Liver (tissue), 9 donors: ENCODE measurements around the gene EDIL3. TPM values are rescaled to one million over a fixed set of nuclear protein-coding genes. Genes with fewer than 3 reads are reported as not detected.

Source experiments
- DNase-seq: peaks from one replicate; pipeline ENCODE4 v3.0.0-alpha.2; 2017; ENCODE audit warnings: low spot score
- H3K27ac ChIP-seq, 2 donors: one replicate each; pipeline ENCODE4 v1.7.0; 2013; ENCODE audit warnings: inconsistent platforms in 2 of 2, low read length in 2 of 2, control low read depth in 1 of 2, low read depth in 1 of 2, mild to moderate bottlenecking in 1 of 2
- H3K27me3 ChIP-seq, 4 donors: one replicate each; pipeline versions ENCODE4 v1.6.1 to v1.7.0; 2013; ENCODE audit warnings: low read length in 3 of 4, inconsistent platforms in 1 of 4, mild to moderate bottlenecking in 1 of 4, moderate library complexity in 1 of 4; ENCODE audit not compliant: control insufficient read depth in 4 of 4, insufficient read depth in 4 of 4
- H3K36me3 ChIP-seq, 4 donors: one replicate each; pipeline versions ENCODE4 v1.6.1 to v1.7.0; 2013; ENCODE audit warnings: low read length in 3 of 4, mild to moderate bottlenecking in 3 of 4, low read depth in 1 of 4, moderate library complexity in 1 of 4; ENCODE audit not compliant: control insufficient read depth in 4 of 4, insufficient read depth in 3 of 4
- H3K4me1 ChIP-seq, 4 donors: one replicate each; pipeline versions ENCODE4 v1.6.1 to v1.7.0; 2013; ENCODE audit warnings: low read length in 3 of 4, mild to moderate bottlenecking in 3 of 4, moderate library complexity in 1 of 4; ENCODE audit not compliant: control insufficient read depth in 4 of 4, insufficient read depth in 4 of 4
- H3K4me3 ChIP-seq, 3 donors: one replicate each; pipeline versions ENCODE4 v1.6.1 to v1.7.0; 2013; ENCODE audit warnings: low read length in 3 of 3, control low read depth in 1 of 3, low read depth in 1 of 3, mild to moderate bottlenecking in 1 of 3
- H3K9ac ChIP-seq, 2 donors: one replicate each; pipeline ENCODE4 v1.7.0; 2013; ENCODE audit warnings: low read length in 2 of 2, mild to moderate bottlenecking in 2 of 2, moderate library complexity in 2 of 2, control low read depth in 1 of 2, low read depth in 1 of 2
- H3K9me3 ChIP-seq, 4 donors: one replicate each; pipeline versions ENCODE4 v1.6.1 to v1.7.0; 2013; ENCODE audit warnings: low read length in 3 of 4; ENCODE audit not compliant: control insufficient read depth in 4 of 4
- ATF3 ChIP-seq: IDR thresholded peaks from 2 replicates; pipeline ENCODE4 v1.6.1; 2016; ENCODE audit warnings: antibody characterized with exemption
- CTCF ChIP-seq: fragments of 150-350 bp; IDR thresholded peaks from 2 replicates; pipeline ENCODE4 v1.5.1; 2017; ENCODE audit warnings: improper control_type of control experiment, low read depth, low read length; ENCODE audit not compliant: missing input control
- EGR1 ChIP-seq, 2 donors: IDR thresholded peaks; 2 replicates each; pipeline ENCODE4 v1.6.1; 2016 to 2018; ENCODE audit warnings: antibody characterized with exemption in 2 of 2, low read depth in 2 of 2
- FOXA1 ChIP-seq: IDR thresholded peaks from 2 replicates; pipeline ENCODE4 v1.6.1; 2016; ENCODE audit warnings: antibody characterized with exemption
- FOXA2 ChIP-seq: IDR thresholded peaks from 2 replicates; pipeline ENCODE4 v1.6.1; 2016; ENCODE audit warnings: antibody characterized with exemption
- GABPA ChIP-seq, 2 donors: IDR thresholded peaks in 1 of 2; conservative IDR thresholded peaks in 1 of 2; 2 replicates each; pipeline ENCODE4 v1.6.1; 2016; ENCODE audit warnings: antibody characterized with exemption in 2 of 2, mild to moderate bottlenecking in 1 of 2, moderate library complexity in 1 of 2
- HNF4A ChIP-seq, 2 donors: conservative IDR thresholded peaks; 2 replicates each; pipeline ENCODE4 v1.6.1; 2016; ENCODE audit warnings: antibody characterized with exemption in 2 of 2, mild to moderate bottlenecking in 2 of 2
- HNF4G ChIP-seq: IDR thresholded peaks from 2 replicates; pipeline ENCODE4 v1.6.1; 2016; ENCODE audit warnings: antibody characterized with exemption
- JUND ChIP-seq, 2 donors: IDR thresholded peaks; 2 replicates each; pipeline ENCODE4 v1.6.1; 2016; ENCODE audit warnings: antibody characterized with exemption in 2 of 2
- MAX ChIP-seq: IDR thresholded peaks from 2 replicates; pipeline ENCODE4 v1.6.1; 2016; ENCODE audit warnings: antibody characterized with exemption
- NR2F2 ChIP-seq: IDR thresholded peaks from 2 replicates; pipeline ENCODE4 v1.6.1; 2016; ENCODE audit warnings: antibody characterized with exemption
- RAD21 ChIP-seq, 2 donors: IDR thresholded peaks; 2 replicates each; pipeline ENCODE4 v1.6.1; 2016; ENCODE audit warnings: antibody characterized with exemption in 2 of 2, mild to moderate bottlenecking in 2 of 2
- REST ChIP-seq: IDR thresholded peaks from 2 replicates; pipeline ENCODE4 v1.6.1; 2016; ENCODE audit warnings: antibody characterized with exemption, mild to moderate bottlenecking
- RXRA ChIP-seq, 2 donors: IDR thresholded peaks; 2 replicates each; pipeline ENCODE4 v1.6.1; 2017 to 2018; ENCODE audit warnings: antibody characterized with exemption in 2 of 2, mild to moderate bottlenecking in 1 of 2
- SP1 ChIP-seq: IDR thresholded peaks from 2 replicates; pipeline ENCODE4 v1.6.1; 2018; ENCODE audit warnings: antibody characterized with exemption, mild to moderate bottlenecking
- YY1 ChIP-seq: IDR thresholded peaks from 2 replicates; pipeline ENCODE4 v1.6.1; 2016; ENCODE audit warnings: antibody characterized with exemption, mild to moderate bottlenecking
- ZBTB33 ChIP-seq: IDR thresholded peaks from 2 replicates; pipeline ENCODE4 v1.6.1; 2016; ENCODE audit warnings: antibody characterized with exemption
- WGBS: extraction: QIAGEN DNeasy Blood & Tissue Kit; methylation state at CpG from one replicate; pipeline ENCODE4 v1.1.7; 2013; 5-methylcytosine and 5-hydroxymethylcytosine counted together
- polyA plus RNA-seq, 2 donors: library from polyadenylated mRNA; stranded (reverse) in 1 of 2; unstranded in 1 of 2; fragments of 200-250 nt in 1 of 2; fragments of >200 nt in 1 of 2; fragmentation: Nextera tagmentation in 1 of 2; extraction: Ambion mirVana in 1 of 2; gene quantifications; one replicate each; pipeline versions ENCODE4 v1.2.1 to v1.2.3, GENCODE V29; 2013 to 2015
- total RNA-seq, 2 donors: library from RNA; depleted of rRNA; stranded (reverse); fragments of >200 nt; gene quantifications; one replicate each; pipeline ENCODE4 v1.2.3, GENCODE V29; 2014
- donor health status: healthy.
- donor health status: healthy.
- donor health status: healthy.
- donor health status: healthy.
- donor health status: healthy.

EDIL3 gene
- total and polyA plus RNA-seq, 4 donors = 0.33 to 12.0 (median 0.76) TPM

GRCh38 chr5:84130006-84130580, 254.6 kb downstream of the EDIL3 start:
- Histone ChIP-seq H3K9ac (no peak overlapping the region), H3K4me1 (no peaks in the 10 kb centered on the region), H3K9me3 (no peaks in the 10 kb centered on the region), H3K4me3 (no peak overlapping the region), H3K27me3 (no peaks in the 10 kb centered on the region), H3K27ac (no peak overlapping the region), H3K36me3 (no peaks in the 10 kb centered on the region)
- TF ChIP-seq YY1 = no peak
- TF ChIP-seq FOXA2 = no peak
- TF ChIP-seq EGR1 (IDR thresholded peaks at IDR 0.05; ENCODE audit: low read depth in 2 of 2) = no peak
- TF ChIP-seq REST = no peak
- TF ChIP-seq GABPA (IDR thresholded peaks at IDR 0.05 in 1 of 2, conservative IDR thresholded peaks at IDR 0.05 in 1 of 2) = no peak
- TF ChIP-seq ZBTB33 = no peak
- no peak for TF ChIP-seq SP1
- TF ChIP-seq CTCF = no peak
- TF ChIP-seq HNF4A (conservative IDR thresholded peaks at IDR 0.05) = no peak
- TF ChIP-seq MAX = no peak
- TF ChIP-seq NR2F2 = no peak
- no peak for TF ChIP-seq FOXA1
- no peak for TF ChIP-seq RAD21 (IDR thresholded peaks at IDR 0.05)
- no peak for TF ChIP-seq RXRA (IDR thresholded peaks at IDR 0.05)
- no peak for TF ChIP-seq HNF4G
- no peak for TF ChIP-seq ATF3
- no peak for TF ChIP-seq JUND (IDR thresholded peaks at IDR 0.05)
- WGBS = 76% methylated on average over 3 of the region's 3 CpGs
- no peak for DNase-seq
